HG03025 (cell line): ENCODE data around the gene WSB2.
"Not testable (repeated sequence)": the region's sequence is repeated elsewhere in the genome, so short reads cannot be mapped to it uniquely, and the experiment has no call there.

ENCODE experiments used
- ATAC-seq: cut with Tn5 transposase; IDR thresholded peaks from one replicate; pipeline ENCODE4 v1.9.1; 2021; ENCODE audit warnings: mild to moderate bottlenecking, moderate library complexity; ENCODE audit not compliant: unreplicated experiment, low FRiP score

The WSB2 gene

DNA sequence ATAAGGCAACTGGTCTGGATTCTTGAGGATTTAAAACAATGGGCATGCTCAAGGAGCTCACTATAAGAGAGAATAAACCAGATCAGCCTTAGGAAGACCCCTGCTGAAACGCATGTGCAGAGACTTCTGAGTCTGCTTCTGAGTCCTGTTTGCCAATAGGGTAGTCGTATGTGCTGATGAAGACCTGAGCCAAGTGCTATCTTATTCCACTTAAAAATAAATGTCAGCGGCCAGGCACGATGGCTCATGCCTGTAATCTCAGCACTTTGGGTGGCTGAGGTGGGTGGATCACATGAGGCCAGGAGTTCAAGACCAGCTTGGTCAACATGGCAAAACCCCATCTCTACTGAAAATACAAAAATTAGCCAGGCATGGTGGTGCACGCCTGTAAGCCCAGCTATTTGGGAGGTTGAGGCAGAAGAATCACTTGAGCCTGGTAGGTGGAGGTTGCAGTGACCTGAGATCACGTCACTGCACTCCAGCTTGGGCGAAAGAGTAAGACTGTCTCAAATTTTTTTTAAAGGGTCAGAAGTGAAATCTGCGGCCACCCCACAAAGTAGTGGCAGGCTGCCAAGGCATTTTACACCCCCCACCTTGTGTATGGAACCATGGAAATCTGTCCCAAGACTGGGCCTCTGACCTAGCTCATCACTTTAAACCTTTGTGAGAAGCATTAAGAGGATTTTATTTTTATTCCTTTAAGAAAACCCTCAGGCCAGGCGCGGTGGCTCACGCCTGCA is 24.1 kb downstream of the WSB2 start:
- ATAC-seq: no peak

DNA sequence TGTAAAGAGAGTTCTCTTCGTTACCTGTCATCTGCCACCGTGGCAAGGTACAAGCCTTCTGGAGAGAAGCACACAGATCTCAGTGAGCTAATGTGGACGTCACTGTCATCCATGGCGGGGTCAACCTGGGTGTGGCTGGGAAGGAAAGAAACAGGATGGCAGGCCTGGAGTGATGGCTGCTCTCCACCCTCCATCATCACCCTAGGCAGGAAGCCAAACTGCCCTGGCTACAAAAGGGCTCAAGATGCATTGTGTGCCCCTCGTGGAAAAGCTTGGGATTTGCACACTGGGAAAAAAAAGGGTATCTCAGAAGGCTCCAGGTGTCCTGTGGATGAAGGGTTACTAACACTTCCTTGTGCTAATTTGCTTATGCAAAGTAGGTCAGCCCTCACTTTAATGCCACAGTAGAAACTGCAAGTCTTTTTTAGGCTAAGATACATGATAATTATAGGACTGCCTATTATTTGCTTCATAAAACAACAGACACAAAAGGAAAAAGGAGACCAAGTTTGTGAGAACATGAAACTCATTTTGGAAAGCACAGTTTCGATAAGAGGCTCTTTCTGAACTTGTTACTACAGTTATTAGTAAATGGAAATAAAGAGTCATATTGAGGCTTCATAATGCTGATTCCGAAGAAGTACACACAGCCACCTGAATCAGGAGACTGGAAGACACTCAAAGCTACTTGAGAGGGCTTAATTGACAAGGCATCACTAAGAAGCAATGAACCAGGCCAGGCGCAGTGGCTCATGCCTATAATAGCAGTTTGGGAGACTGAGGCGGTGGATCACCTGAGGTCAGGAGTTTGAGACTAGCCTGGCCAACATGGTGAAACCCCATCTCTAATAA is 25.6 kb downstream of the WSB2 start:
- peak; percentile 74 for ATAC-seq

DNA sequence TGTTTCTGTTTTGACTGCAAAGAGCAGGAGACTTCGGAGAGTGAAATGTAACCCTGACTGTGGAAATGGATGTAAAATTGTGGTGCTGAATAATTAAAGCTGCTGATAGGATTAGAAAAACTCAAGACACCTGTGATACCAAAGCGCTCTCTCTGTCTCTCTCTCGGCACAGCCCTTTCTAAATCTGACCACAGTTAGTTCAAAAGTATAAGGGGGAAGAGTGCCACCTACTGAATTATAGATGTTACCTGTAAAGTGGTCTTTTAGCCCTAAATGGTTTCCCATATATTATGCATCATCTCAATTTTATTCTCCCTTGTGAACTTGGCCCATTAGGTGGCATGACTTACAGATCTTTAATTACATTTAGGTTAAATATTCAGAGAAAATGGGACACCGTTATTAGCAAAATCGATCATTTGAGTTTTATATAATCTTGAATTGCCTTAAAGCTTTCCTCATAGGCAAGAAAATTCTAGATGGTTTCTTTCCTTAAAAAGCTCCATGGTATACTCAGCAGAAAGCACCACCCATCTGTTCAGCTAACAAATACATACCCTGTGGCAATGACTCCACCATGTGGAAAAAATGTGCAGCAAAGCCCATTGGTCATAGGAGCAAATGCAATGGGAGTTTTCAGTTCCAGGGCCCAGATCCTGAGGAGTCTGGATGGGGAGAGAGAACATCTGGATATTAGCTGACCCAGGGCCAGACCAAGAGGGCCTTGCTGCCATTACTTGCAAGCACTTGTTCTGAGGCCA is 26.4 kb downstream of the WSB2 start:
- no peak for ATAC-seq

DNA sequence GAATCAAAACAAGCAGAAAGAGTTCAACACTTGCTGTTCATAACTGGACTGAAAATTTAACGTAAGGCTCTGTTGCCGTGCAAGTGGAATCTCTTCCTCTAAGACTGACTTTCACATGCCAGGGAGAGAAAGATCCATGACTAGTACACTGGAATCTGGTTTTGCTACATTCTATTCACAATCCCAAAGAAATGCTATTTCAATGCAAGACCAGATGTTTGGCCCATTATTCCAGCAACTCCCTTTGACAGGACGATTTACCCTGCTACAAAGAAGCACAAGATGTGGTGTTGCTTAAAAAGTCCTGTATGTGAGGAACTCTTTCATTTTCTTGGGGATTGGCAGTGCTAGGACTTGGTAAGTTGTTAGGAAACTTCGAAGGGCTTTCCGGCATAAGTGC is 27.1 kb downstream of the WSB2 start:
- ATAC-seq: no peak

DNA sequence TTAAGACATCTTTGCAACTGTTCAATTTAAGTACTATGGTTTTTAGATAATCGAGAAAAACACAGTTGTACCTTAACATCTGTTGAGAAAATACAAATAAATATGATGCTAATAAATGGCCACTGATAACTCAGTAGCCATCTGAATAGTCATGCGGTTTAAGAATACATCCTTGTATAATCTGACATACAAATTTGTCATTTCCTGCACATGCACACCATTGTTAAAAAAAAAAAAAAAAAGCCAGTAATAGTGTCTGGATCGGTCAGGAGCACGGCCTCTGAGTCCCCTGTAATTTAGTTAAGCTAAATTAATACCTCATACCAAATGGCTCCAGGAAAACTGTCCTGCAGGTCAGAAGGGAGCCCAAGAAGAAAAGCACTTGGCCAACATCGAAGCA is 27.7 kb downstream of the WSB2 start:
- no peak for ATAC-seq

DNA sequence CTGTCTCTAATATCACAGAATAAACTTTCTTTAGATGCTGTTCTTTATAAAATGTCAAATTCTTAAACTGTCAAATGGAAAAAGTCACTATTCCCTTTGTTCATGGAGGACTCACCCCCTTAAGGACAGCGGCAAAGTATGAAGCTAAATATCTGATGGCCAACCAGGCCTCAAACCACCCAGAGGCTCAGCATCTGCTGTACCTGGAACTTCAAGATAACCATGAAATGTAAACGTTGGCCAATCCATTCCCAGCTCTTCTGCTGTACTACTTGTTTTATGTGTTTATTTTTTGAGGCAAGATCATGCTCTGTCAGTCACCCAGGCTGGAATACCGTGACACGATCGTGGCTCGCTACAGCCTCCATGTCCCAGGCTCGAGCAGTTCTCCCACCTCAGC is 28.8 kb downstream of the WSB2 start:
- ATAC-seq: no peak

DNA sequence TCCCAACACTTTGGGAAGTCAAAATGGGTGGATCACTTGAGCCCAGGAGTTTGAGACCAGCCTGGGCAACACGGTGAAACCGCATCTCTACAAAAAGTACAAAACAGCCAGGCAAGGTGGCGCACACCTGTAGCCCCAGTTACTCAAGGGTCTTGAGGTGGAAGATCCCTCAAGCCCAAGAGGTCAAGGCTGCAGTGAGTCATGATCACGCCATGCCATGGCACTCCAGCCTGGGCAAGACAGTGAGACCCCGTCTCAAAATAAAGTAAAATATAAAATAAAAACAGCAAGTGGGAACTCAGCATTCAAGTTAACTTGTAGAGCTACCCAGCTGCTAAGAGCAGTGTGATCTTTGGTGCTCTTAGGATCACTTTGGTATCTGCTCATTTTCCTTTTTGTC is 31.8 kb downstream of the WSB2 start:
- no peak for ATAC-seq

DNA sequence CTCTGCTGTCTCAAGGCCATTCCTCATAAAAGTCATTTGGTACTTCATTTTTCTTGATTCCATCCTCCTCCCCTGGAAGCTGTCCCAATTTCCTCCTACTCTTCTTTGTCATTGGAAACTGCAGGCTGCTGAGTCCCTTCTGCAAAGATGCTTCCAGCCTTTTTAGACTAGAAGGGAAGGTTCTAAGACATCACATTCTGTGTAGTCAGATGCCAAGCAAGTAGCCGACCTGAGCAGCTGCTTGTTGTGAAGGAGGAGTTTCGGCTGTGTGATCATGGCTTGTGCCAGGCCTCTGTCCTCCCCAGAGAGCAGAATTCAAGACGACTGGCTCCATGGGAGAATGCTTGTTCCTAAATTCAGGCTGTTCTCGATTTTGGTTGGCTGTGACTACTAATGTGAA is 35.8 kb downstream of the WSB2 start:
- no peak for ATAC-seq

DNA sequence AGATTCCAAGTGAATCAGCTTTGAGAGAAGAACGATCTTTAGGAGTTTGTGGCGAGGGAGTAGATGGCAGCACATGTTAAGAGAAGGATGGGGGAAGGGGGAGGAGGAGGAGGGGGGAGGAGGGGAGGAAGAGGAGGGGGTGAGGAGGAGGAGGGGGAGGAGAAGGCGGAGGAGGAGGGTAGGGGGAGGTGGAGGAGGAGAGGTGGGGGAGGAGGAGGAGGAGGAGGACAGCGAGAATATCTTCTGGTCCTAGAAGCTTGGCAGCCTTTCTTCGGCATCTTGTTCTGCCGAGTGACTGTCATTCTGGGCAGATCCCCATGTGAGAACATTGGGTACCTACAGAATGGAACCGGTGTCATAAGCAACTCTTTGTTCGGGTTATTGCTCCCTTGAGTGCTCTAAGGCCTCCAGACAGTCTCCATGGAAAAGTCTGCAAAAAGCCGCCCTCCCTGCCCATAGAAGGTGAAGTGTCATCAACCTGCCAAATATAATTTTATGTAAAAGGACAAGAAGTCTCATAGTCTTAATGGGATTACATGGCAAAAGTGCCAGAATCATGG is 37.6 kb downstream of the WSB2 start:
- ATAC-seq: no peak

DNA sequence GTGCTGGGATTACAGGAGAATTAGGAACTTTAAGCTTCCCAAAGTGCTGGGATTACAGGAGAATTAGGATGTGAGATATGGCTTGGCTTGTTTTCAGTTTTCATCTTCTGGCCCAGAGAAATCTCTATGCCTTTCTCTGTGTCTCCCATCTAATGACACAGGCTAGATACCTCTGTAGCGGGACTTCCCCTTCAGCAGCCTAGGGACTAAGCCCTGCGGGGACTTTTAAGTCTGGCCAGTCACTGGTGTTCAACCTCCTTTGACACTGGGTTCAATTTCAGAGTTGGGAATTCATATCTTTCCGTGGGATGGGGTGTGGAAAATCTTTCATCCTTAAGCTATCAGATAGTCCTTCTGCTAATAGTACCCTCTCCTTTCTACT is 38.3 kb downstream of the WSB2 start:
- ATAC-seq: no peak

DNA sequence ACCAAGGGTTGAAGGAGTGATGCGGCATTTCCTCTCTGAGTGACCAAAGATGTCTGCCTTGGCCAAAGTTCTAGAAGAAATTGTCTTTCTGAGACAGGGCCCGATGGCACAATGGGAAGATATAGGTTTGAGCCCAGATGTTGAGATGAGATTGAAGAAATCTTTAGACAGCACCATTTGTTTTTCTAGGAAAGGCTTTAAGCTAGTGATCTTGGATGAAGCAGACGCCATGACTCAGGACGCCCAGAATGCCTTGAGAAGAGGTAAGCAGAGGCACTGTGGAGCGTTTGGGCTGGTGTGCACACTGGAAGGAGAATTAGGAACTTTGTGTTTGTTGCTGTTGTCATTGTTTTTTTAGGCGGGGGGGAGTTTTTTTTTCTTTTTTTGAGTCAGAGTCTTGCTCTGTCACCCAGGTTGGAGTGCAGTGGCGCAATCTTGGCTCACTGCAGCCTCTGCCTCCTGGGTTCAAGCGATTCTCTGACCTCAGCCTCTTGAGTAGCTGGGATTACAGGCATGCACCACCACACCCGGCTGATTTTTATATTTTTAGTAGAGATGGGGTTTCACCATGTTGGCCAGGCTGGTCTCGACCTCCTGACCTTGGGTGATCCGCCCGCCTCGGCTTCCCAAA is 38.8 kb downstream of the WSB2 start:
- ATAC-seq: not testable (repeated sequence)

DNA sequence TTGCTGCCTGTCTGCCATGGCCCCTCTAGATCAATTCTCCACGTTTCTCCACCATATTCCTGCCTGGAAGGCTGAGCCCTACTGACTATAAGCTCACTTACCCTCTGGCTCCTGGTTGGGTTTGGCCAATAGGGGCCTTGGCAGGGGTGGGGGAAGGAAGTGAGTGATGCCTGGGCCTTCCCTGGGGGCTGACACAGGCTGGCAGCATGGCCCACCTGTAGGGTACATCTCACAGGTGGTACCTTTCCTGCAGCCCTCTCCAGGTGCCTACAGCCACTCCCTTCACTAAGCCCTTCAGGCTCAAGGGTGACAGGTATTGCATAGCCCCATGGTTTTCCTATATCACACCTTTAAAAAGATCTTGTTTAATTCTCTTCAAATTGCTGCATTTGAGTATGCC is 40.9 kb downstream of the WSB2 start:
- no peak for ATAC-seq

DNA sequence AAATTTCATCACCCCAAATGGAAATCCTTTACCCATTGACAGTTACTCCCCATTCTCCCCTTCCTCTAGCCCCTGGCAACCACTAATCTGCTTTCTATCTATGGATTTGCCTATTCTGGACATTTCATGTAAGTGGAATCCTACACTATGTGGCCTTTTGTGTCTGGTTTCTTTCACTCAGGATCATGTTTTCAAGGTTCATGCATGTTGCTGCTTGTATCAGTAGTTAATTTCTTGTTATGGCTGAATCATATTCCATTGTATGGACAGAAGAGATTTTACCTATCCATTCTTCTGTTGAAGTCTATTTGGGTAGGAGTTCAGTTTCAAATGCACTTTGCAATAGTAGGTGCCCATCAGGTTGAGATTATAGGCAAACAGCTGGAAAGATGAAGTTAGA is 43.1 kb downstream of the WSB2 start:
- no peak for ATAC-seq

DNA sequence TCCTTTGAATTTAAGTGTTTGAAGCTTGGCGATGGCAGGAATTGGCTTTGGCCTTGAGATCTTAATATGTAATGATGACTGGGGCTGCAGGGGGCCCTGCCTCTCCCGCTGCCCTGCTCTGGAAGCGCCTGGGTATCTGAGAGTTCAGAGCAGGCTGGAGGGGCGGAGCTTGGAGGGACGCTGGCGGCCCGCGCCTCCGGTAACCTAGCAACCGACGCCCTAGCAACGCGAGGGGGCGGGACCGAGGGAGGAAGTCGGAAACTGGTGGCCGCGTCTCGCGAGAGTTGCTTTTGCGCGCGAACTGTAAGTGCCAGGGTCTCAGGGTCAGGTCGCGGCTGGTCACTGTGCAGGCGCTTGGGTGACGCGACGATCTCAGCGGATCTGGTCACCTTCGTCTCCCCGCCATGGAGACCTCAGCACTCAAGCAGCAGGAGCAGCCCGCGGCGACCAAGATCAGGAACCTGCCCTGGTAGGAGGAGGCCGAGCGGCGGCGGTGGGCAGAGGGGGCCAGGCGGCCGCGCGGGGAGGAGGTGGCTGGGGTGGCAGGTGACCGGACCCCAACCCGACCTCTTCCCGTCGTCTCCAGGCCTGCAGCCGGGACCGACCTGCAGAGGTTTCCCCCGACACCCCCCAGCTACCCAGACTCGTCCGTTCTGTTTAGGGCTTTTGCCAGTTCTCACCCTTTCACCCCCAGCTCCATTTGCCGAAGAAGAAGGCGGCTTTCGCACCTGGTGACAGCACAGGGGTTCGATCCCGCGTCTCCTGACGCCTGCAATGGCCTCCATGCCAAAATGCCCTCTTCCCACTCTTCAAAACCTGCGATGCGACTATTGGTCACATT is 44.3 kb downstream of the WSB2 start, which contains the start of gene RFC5:
Gene RFC5 (plus strand): TSS at position 280 of the 841 bp plus-strand sequence. CDS start 125 bp downstream, at position 405.
- ATAC-seq: peak; percentile 90

DNA sequence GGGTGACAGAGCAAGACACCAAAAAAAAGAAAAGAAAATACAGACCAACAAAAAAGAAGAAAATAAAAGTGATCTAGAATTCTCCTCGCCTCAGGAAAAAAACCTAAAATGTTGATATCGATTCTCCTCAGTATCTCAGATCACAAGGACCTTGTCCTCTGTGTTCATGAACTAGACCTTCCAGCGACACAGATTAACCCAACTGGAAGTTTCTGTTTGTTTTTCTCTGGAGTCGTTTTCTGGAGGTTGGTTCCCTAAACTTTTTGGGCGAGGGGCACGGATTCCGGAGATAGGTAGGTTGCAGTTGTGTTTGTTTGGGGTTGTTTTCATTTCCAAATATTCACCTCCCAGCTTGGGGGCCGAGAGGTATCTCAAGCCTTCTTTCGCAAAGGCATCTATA is 45.0 kb downstream of the WSB2 start:
- ATAC-seq: peak; percentile 3

DNA sequence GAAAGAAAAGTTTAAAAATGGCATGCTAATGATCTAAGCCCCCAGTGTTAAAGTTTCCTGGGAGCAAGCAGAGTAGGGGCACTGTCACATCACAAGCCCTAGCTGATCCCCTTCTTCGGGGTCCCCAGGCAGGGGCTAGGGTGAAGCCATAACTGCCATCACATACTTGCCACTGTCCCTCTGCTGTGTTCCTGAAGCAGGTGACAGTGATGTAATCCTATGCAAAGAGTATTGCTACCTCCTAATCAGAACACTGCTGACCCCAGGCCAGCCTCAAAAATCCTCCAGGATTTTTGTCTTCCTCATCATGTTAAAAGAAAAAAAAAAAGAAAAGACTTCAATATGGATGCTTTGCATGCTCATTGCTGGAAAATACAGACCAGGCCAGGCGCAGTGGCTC is 45.7 kb downstream of the WSB2 start:
- no peak for ATAC-seq

DNA sequence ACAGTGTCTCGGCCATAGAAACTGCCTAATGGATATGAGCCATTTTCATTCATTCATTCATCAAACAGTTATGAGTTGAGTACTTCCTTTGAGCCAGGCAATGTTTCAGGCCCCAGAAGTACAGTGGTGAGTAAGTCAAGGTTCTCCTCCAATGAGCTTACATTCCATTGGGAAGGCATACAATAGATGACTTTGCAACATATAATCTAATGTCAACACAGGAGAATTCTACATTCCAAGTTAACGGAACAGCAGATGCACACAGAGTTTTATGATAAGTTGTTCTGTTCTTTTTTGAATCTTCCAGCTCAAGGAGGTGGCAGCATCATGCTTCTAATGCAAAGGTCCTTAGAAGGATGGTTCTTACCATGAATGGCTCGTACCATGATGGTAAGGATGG is 47.7 kb downstream of the WSB2 start:
- ATAC-seq: no peak

DNA sequence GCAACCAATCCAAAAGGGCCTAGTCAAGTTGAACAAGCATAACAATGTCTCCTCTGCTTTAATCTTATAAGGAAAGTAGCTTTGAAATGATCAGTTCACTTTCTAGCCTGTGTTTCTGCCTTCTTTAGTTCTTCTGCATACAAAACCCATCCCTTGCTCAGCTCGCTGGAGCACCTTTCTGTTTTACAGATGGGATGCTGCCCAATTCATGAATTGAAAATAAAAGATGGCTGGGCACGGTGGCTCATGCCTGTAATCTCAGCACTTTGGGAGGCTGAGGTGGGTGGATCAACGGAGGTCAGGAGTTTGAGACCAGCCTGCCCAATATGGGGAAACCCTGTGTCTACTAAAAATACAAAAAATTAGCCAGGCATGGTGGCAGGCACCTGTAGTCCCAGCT is 49.0 kb downstream of the WSB2 start:
- ATAC-seq: no peak

DNA sequence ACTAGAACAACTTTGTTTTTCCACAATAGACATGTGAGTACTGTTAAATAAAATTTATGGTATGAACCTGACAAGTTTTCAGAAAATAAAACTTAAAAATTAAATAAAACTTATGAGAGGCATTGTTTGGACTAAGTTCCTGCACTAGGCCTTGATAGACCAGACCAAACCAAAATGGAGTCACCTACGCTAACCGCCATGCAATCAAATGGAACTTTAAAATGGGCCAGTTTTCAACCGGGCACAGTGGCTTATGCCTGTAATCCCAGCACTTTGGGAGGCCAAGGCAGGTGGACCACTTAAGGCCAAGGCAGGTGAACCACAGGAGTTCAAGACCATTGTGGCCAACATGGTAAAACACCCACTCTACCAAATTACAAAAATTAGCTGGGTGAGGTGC is 49.6 kb downstream of the WSB2 start:
- no peak for ATAC-seq

DNA sequence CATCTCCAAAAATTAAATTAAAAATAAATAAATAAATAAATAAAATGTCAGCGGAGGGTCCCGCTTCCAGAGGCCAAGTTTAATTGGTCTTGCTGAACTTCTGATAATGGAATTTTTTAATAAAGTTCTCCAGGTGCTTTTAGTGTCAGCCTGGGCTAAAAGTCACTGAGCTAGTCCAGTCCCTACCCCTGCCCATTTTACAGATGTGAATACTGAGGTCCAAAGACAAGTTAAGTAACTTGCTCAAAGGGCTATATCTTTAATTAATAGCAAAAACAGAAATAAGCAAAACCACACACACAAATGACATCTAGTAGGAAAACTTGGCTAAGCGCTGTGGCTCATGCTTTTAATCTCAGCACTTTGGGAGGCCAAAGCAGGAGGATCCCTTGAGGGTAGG is 50.1 kb downstream of the WSB2 start:
- no peak for ATAC-seq
